GM19193 (cell line): Measurements from ENCODE around the gene TMEM43.

Experiments
- POLR2A ChIP-seq: IDR thresholded peaks from 4 replicates; pipeline ENCODE4 v1.6.1; 2011; ENCODE audit not compliant: insufficient read depth, insufficient read length; ENCODE audit errors: extremely low read depth

Gene TMEM43

GRCh38 chr3:14121859-14122258 is 3.0 kb upstream of the TMEM43 start:
- TF ChIP-seq POLR2A, result no peak

- no peak for TF ChIP-seq POLR2A
Measured at GRCh38 chr3:14122301-14122700, 2.6 kb upstream of the TMEM43 start.

- no peak for TF ChIP-seq POLR2A
Measured at GRCh38 chr3:14123308-14124222, 1.3 kb upstream of the TMEM43 start.

GRCh38 chr3:14124223-14124614 is 633 bp upstream of the TMEM43 start:
- TF ChIP-seq POLR2A, result no peak

- no peak for TF ChIP-seq POLR2A
Measured at GRCh38 chr3:14125193-14126016, 553 bp downstream of the TMEM43 start.

GRCh38 chr3:14126017-14126886 is 1.4 kb downstream of the TMEM43 start:
- no peak for TF ChIP-seq POLR2A

- no peak for TF ChIP-seq POLR2A
Measured at GRCh38 chr3:14126887-14127505, 2.1 kb downstream of the TMEM43 start.

- no peak for TF ChIP-seq POLR2A
Measured at GRCh38 chr3:14127516-14128161, 2.8 kb downstream of the TMEM43 start.

- no peak for TF ChIP-seq POLR2A
Measured at GRCh38 chr3:14128724-14129123, 3.9 kb downstream of the TMEM43 start.

GRCh38 chr3:14129296-14129695 is 4.4 kb downstream of the TMEM43 start:
- no peak for TF ChIP-seq POLR2A

GRCh38 chr3:14130230-14130629 is 5.4 kb downstream of the TMEM43 start:
- TF ChIP-seq POLR2A, result no peak

- TF ChIP-seq POLR2A, result no peak
Measured at GRCh38 chr3:14130707-14131106, 5.9 kb downstream of the TMEM43 start.

- TF ChIP-seq POLR2A, result no peak
Measured at GRCh38 chr3:14131134-14131533, 6.3 kb downstream of the TMEM43 start.

GRCh38 chr3:14132120-14132519 is 7.3 kb downstream of the TMEM43 start:
- TF ChIP-seq POLR2A, result no peak
